HepG2 (cell line): ENCODE measurements around the gene CGNL1. TPM values are rescaled to one million over a fixed set of nuclear protein-coding genes. Genes with fewer than 3 reads are reported as not detected.

Source experiments
- ATAC-seq: fragments of 200-7000 bp; cut with Tn5 transposase; 3 replicates; pipeline ENCODE4 v1.9.1; 2020; ENCODE audit warnings: mild to moderate bottlenecking, moderate library complexity
- BruUV-seq: library from RNA; stranded (reverse); fragments of 400-500 nt; replicated peaks from 2 replicates; lab custom pipeline; 2021; lab: Mats Ljungman, UMichigan
- CTCF ChIA-PET: fragments of 300-600 bp; formaldehyde crosslinking; extraction: SDS; loops from one replicate; lab custom pipeline; 2021; ENCODE audit warnings: low total read pairs, inconsistent platforms, low intra/inter-chr PET ratio; lab: Yijun Ruan, JAX
- POLR2A ChIA-PET: fragments of 350-600 bp; sonication (Branson Sonifier 250); formaldehyde crosslinking; loops from one replicate; lab custom pipeline; 2020; ENCODE audit warnings: antibody characterized with exemption, inconsistent platforms; lab: Yijun Ruan, JAX
- DNase-seq: peaks from one replicate; pipeline ENCODE4 v3.0.0-alpha.2; 2015; ENCODE audit warnings: low spot score
- FAIRE-seq: peaks from 3 replicates; lab custom pipeline; 2011; peaks lifted over from hg19 to GRCh38; lab: Jason Lieb, UNC
- H2AFZ ChIP-seq: one replicate; pipeline ENCODE4 v1.6.1; 2011; ENCODE audit warnings: low read length, inconsistent platforms
- H3K27ac ChIP-seq: fragments of 300-600 bp; 3 replicates; pipeline ENCODE4 v1.8.0; 2011; ENCODE audit warnings: mixed run types, mild to moderate bottlenecking, mixed read lengths, low read length, inconsistent platforms; ENCODE audit not compliant: insufficient read depth; ENCODE audit errors: extremely low read length
- H3K27me3 ChIP-seq, 2 experiments: fragments of 200-600 bp in 1 of 2; 2 replicates in 1 of 2; 3 replicates in 1 of 2; pipeline versions ENCODE4 v1.6.0 to v1.8.0; 2011; ENCODE audit warnings: low read length in 2 of 2, mild to moderate bottlenecking in 2 of 2, moderate library complexity in 2 of 2, inconsistent platforms in 1 of 2; ENCODE audit not compliant: insufficient read depth in 2 of 2, control insufficient read depth in 1 of 2
- H3K36me3 ChIP-seq, 2 experiments: fragments of 200-600 bp in 1 of 2; replicated peaks in 1 of 2; 2 replicates in 1 of 2; 3 replicates in 1 of 2; pipeline versions ENCODE4 v1.5.1 to v1.8.0; 2011; ENCODE audit warnings: low read length in 2 of 2, inconsistent platforms in 1 of 2; ENCODE audit not compliant: insufficient read depth in 2 of 2, control insufficient read depth in 1 of 2
- H3K4me1 ChIP-seq: 2 replicates; pipeline ENCODE4 v1.5.1; 2012; ENCODE audit warnings: low read length, inconsistent platforms; ENCODE audit not compliant: insufficient read depth
- H3K4me2 ChIP-seq: 2 replicates; pipeline ENCODE4 v1.6.0; 2011; ENCODE audit warnings: low read depth, low read length, inconsistent platforms
- H3K4me3 ChIP-seq, 3 experiments: fragments of 200-600 bp in 1 of 3; sonication (generic), shearing (Covaris generic) in 1 of 3; replicated peaks in 1 of 3; 2 replicates each; pipeline ENCODE4 v1.5.1; 2011 to 2016; ENCODE audit warnings: low read length in 3 of 3, inconsistent platforms in 2 of 3, low read depth in 2 of 3, mild to moderate bottlenecking in 2 of 3, control low read depth in 1 of 3, mixed read lengths in 1 of 3; ENCODE audit not compliant: insufficient read depth in 1 of 3
- H3K79me2 ChIP-seq: one replicate; pipeline ENCODE4 v1.6.1; 2011; ENCODE audit warnings: low read length, inconsistent platforms; ENCODE audit not compliant: insufficient read depth
- H3K9ac ChIP-seq: 2 replicates; pipeline ENCODE4 v1.6.0; 2011; ENCODE audit warnings: mild to moderate bottlenecking, low read depth, low read length, inconsistent platforms; ENCODE audit not compliant: insufficient read depth
- H3K9me3 ChIP-seq: 2 replicates; pipeline ENCODE4 v1.5.1; 2012; ENCODE audit warnings: mild to moderate bottlenecking, low read length
- H4K20me1 ChIP-seq: 2 replicates; pipeline ENCODE4 v1.6.0; 2011; ENCODE audit warnings: inconsistent platforms, mild to moderate bottlenecking, low read length, moderate library complexity; ENCODE audit not compliant: insufficient read depth
- CERS6 ChIP-seq: sonication (generic); formaldehyde crosslinking; IDR thresholded peaks from 2 replicates; pipeline ENCODE4 v1.5.0; 2020; ENCODE audit warnings: missing genetic modification reagents
- FOXC1 ChIP-seq: sonication (generic); formaldehyde crosslinking; IDR thresholded peaks from 2 replicates; pipeline ENCODE4 v1.8.0; 2022; ENCODE audit warnings: mild to moderate bottlenecking, missing genetic modification reagents, borderline replicate concordance
- ISL2 ChIP-seq: sonication (generic); formaldehyde crosslinking; IDR thresholded peaks from 2 replicates; pipeline ENCODE4 v1.5.0; 2020; ENCODE audit warnings: missing genetic modification reagents
- MEIS1 ChIP-seq: sonication (generic); formaldehyde crosslinking; IDR thresholded peaks from 2 replicates; pipeline ENCODE4 v1.9.0; 2021; ENCODE audit warnings: mild to moderate bottlenecking, missing genetic modification reagents, moderate library complexity, borderline replicate concordance
- NRL ChIP-seq: sonication (generic); formaldehyde crosslinking; IDR thresholded peaks from 2 replicates; pipeline ENCODE4 v1.5.0; 2020; ENCODE audit warnings: missing genetic modification reagents, mild to moderate bottlenecking, moderate library complexity, borderline replicate concordance
- SP2 ChIP-seq: sonication (generic); formaldehyde crosslinking; IDR thresholded peaks from 2 replicates; pipeline ENCODE4 v1.5.1; 2020; ENCODE audit warnings: mild to moderate bottlenecking, missing genetic modification reagents
- ZNF20 ChIP-seq: sonication (generic); formaldehyde crosslinking; IDR thresholded peaks from 2 replicates; pipeline ENCODE4 v1.4.0; 2020; ENCODE audit warnings: mild to moderate bottlenecking, moderate library complexity, missing genetic modification reagents
- ZNF354B ChIP-seq: sonication (generic); formaldehyde crosslinking; IDR thresholded peaks from 2 replicates; pipeline ENCODE4 v1.8.0; 2022; ENCODE audit warnings: mild to moderate bottlenecking, missing genetic modification reagents
- ZNF605 ChIP-seq: sonication (generic); formaldehyde crosslinking; IDR thresholded peaks from 2 replicates; pipeline ENCODE4 v1.8.0; 2022; ENCODE audit warnings: mild to moderate bottlenecking, missing genetic modification reagents
- ZNF607 ChIP-seq: sonication (generic); formaldehyde crosslinking; IDR thresholded peaks from 2 replicates; pipeline ENCODE4 v1.5.1; 2020; ENCODE audit warnings: missing genetic modification reagents, mild to moderate bottlenecking, borderline replicate concordance
- ZNF841 ChIP-seq: sonication (generic); formaldehyde crosslinking; IDR thresholded peaks from 2 replicates; pipeline ENCODE4 v1.8.1; 2023; ENCODE audit warnings: missing genetic modification reagents, borderline replicate concordance
- ZNF891 ChIP-seq: sonication (generic); formaldehyde crosslinking; IDR thresholded peaks from 2 replicates; pipeline ENCODE4 v1.5.0; 2020; ENCODE audit warnings: mild to moderate bottlenecking, missing genetic modification reagents
- ZSCAN12 ChIP-seq: sonication (generic); formaldehyde crosslinking; IDR thresholded peaks from 2 replicates; pipeline ENCODE4 v1.9.0; 2021; ENCODE audit warnings: mild to moderate bottlenecking, missing genetic modification reagents
- ZSCAN25 ChIP-seq: sonication (generic); formaldehyde crosslinking; IDR thresholded peaks from 2 replicates; pipeline ENCODE4 v1.8.0; 2022; ENCODE audit warnings: mild to moderate bottlenecking, missing genetic modification reagents
- WGBS: methylation state at CpG from one replicate; pipeline ENCODE4 v1.1.6; 2017; ENCODE audit warnings: low lambda C conversion rate; 5-methylcytosine and 5-hydroxymethylcytosine counted together
- in situ Hi-C: cut with HindIII; loops from 2 replicates; pipeline ENCODE4 v1.10.0; 2017; ENCODE audit warnings: low pct_unique_long_range_greater_than_20kb; ENCODE audit not compliant: extremely low pct_ligation_motif_present
- intact Hi-C: fragments of 100-400 bp; cut with micrococcal nuclease; formaldehyde crosslinking; loops from one replicate; pipeline ENCODE4 v1.10.0; 2022; ENCODE audit not compliant: unreplicated experiment
- polyA plus RNA-seq, 8 experiments: library from polyadenylated mRNA; depleted of rRNA in 3 of 8; stranded (reverse) in 7 of 8; unstranded in 1 of 8; fragments of >200 nt; fragmentation: Illumina TruSeq in 4 of 8; extraction: Trizol in 4 of 8; gene quantifications; 2 replicates each; pipeline versions ENCODE4 v1.2.1 to v1.2.3, GENCODE V29; 2011 to 2016; ENCODE audit warnings: low read depth in 4 of 8, missing spikeins in 1 of 8, mixed read lengths in 1 of 8; ENCODE audit not compliant: insufficient read depth in 1 of 8
- total RNA-seq, 5 experiments: library from RNA; depleted of rRNA; stranded (reverse); fragments of >200 nt; fragmentation: Illumina TruSeq; extraction: Trizol; gene quantifications; 2 replicates each; pipeline ENCODE4 v1.2.3, GENCODE V29; 2016; ENCODE audit warnings: low read depth in 1 of 5
- TF ChIP-seq, protein P1 (sequence below): sonication (generic); formaldehyde crosslinking; IDR thresholded peaks from 2 replicates; pipeline ENCODE4 v1.8.0; 2022; ENCODE audit warnings: mild to moderate bottlenecking, missing genetic modification reagents; ENCODE audit not compliant: insufficient replicate concordance

The CGNL1 gene
- total and polyA plus RNA-seq, 2 of the 13 experiments (the other 11 are each of a cell fraction or from before 2014, with no cell fraction given) = 5.6 to 15.6 TPM

GRCh38 chr15:57565311-57565710, 189.0 kb downstream of the CGNL1 start (continued):
- TF ChIP-seq ZSCAN12 (CRISPR knock-in tag) = no peak
- TF ChIP-seq ZNF20 (CRISPR knock-in tag) = no peak
- no peak for TF ChIP-seq ZSCAN25 (CRISPR knock-in tag)

- intact Hi-C loops = no loop called here
- in situ Hi-C loops = no loop called here
- DNase-seq = no peak
- WGBS = 26% methylated on average over 3 of the region's 4 CpGs
- POLR2A ChIA-PET = no interaction called here
- Histone ChIP-seq H2AFZ (no peak overlapping the region), H3K9ac (no peak overlapping the region), H3K4me2 (no peak overlapping the region), H3K4me1 (no peaks in the 10 kb centered on the region), H3K36me3 (no peaks in the 10 kb centered on the region), H4K20me1 (no peaks in the 10 kb centered on the region), H3K27ac (no peak overlapping the region), H3K4me3 (no peak overlapping the region), H3K9me3 (no peaks in the 10 kb centered on the region), H3K79me2 (no peaks in the 10 kb centered on the region), H3K27me3 (0 out of 5 replicates have a peak, but pooled peaks cover 0 to 4% of the 10 kb centered on the region in 2 experiments)
- no peak for FAIRE-seq
- BruUV-seq = no TSS peak
- TF ChIP-seq ZNF605 (CRISPR knock-in tag) = no peak
- TF ChIP-seq, protein P1, sequence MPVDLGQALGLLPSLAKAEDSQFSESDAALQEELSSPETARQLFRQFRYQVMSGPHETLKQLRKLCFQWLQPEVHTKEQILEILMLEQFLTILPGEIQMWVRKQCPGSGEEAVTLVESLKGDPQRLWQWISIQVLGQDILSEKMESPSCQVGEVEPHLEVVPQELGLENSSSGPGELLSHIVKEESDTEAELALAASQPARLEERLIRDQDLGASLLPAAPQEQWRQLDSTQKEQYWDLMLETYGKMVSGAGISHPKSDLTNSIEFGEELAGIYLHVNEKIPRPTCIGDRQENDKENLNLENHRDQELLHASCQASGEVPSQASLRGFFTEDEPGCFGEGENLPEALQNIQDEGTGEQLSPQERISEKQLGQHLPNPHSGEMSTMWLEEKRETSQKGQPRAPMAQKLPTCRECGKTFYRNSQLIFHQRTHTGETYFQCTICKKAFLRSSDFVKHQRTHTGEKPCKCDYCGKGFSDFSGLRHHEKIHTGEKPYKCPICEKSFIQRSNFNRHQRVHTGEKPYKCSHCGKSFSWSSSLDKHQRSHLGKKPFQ (CRISPR knock-in tag) = no peak
- TF ChIP-seq ZNF354B (CRISPR knock-in tag) = no peak
- no peak for TF ChIP-seq ZNF841 (CRISPR knock-in tag)
- no peak for TF ChIP-seq MEIS1 (CRISPR knock-in tag)
- no peak for TF ChIP-seq ZNF607
- no peak for TF ChIP-seq SP2 (CRISPR knock-in tag)
- TF ChIP-seq ISL2 = no peak
- TF ChIP-seq NRL (CRISPR knock-in tag) = no peak
- TF ChIP-seq ZNF891 (CRISPR knock-in tag) = no peak
- TF ChIP-seq CERS6 (CRISPR knock-in tag) = no peak
- TF ChIP-seq FOXC1 = no peak
- ATAC-seq = no peak
- CTCF ChIA-PET = no interaction called here
Observed at GRCh38 chr15:57566834-57567233, 190.5 kb downstream of the CGNL1 start.
